Stimulated activated CD4-positive, alpha-beta T cell treated with anti-CD3 and anti-CD28 coated beads, Interleukin-4, amount 100 ng/mL, for 24 hours (primary cell): Measurements from ENCODE around the gene TFB2M.
"Not testable (repeated sequence)": the region's sequence is repeated elsewhere in the genome, so short reads cannot be mapped to it uniquely, and the experiment has no call there.

Source experiments
- DNase-seq: peaks from one replicate; pipeline ENCODE4 v3.0.0-alpha.2; 2020

TFB2M gene, protein sequence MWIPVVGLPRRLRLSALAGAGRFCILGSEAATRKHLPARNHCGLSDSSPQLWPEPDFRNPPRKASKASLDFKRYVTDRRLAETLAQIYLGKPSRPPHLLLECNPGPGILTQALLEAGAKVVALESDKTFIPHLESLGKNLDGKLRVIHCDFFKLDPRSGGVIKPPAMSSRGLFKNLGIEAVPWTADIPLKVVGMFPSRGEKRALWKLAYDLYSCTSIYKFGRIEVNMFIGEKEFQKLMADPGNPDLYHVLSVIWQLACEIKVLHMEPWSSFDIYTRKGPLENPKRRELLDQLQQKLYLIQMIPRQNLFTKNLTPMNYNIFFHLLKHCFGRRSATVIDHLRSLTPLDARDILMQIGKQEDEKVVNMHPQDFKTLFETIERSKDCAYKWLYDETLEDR

DNA sequence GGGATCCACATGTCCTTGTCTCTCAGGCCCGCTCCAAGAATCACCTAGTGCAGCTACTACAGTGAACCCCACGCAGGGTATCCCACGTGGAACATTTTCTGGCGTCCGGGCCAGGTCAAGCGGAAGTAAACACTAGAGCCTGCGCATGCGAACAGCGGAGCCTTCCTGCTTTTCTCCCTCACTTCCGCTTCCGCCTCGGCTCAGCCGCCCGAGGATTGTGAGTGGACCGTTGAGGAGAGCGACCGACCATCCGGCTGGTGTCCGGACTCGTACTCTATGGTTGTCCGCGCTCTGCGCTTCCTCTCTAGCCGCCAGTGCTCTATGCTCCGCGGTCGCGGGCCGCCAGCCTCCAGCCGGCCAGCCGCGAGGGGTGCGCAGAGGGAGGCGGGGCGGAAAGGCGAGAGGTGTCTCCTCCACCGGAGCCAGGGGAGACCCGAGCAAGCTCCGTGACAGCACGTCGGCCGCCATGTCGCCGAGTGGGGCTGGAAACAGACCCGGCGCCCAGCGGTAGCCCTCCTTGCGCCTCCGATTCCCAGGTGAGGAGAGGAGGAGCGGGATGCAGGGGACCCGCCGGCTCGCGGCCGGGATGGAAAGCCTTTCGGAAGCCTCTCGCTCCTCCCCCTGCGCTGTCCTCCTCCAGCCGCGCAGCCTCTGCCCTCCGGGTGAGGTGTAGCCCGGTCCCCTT lies at the start of gene TFB2M, which contains the start of gene CNST:
TFB2M (minus strand) TSS at position 134 of the 685 bp plus-strand sequence; CDS start at position 11, 123 bp downstream.
CNST (plus strand) TSS at position 329 of the 685 bp plus-strand sequence. CDS start 25,107 bp downstream, outside the sequence.
- peak; percentile 95 for DNase-seq

DNA sequence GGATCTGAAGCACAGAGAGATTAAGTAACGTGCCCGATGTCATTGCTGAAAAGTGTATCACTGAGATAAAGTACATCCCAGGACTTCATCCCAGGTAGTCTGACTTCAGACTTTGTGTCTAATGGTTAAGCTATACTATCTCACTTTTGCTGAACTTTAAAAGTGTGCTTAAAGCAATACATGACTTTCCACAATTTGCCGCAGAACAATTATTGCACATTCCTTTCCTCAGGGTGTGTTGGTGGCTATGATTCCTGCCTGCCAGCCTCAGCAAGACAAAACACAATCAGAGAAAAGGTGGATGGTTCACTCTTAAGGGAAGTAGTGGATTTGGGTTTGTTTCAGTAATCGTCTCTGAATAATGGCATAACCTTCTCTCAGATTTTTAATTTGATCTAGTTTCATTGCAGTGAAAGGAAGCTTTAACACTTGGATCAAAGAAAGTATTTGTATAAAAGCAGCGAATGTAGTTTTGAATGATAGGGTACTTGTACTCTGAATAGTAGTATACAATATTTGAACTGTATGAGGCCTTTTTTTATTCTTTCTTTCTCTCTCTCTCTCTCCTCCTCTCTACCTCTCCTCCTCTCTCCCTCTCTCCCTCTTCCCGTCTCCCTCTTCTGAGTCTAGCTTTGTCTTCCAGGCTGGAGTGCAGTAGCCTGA lies 47.2 kb upstream of the TFB2M start:
- DNase-seq, result no peak

DNA sequence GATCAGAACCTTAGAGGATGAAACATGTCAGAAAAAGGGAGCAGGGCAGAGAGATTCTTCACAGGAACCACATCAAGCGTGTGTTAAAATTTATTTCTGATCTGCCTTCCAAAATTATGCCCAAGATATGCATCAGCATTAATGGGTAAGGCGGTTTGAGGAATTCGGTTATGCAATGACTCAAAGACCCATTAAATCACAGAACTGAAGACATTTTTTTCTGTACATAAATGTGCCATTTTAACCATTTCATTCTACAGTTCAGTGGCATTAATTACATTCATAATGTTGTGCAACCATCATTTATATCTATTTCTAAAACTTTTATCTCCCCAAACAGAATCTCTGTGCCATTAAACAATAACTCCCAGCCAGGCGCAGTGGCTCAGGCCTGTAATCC lies 43.6 kb upstream of the TFB2M start:
- no peak for DNase-seq

DNA sequence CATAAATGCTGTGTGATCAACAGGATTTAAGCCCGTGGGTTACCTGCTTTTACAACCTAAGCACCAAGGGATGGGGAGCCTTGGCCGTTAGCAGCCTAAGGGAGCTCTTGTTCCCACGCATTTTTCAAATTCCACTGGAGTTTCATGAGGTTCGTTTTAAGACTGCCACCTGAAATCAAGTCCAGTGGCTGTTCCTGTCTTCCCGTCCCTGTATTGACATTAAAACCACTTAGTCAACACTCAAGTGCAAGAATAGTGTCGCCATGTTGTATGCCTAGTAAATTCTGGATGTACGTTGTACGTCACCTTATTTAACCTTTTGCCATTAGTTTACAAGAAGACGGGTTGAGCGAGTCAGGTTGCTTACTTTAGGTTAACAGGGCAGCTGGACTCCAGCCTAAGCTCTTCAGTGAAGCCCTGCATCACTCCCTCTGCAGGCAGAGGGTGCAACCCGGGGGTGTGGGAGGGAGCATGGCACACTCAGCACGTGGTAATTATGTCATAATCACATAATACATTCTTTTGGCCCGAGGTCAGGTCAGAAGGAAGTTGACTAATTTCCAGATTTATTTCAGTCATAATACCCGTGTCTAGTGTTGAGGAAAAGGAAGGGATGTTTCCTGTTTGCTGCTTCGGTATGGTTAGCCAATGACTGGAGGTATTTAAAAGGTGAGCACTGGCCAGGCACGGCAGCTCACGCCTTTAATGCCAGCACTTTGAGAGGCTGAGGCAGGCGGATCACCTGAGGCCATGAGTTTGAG lies 42.7 kb upstream of the TFB2M start:
- peak; percentile 34 for DNase-seq

DNA sequence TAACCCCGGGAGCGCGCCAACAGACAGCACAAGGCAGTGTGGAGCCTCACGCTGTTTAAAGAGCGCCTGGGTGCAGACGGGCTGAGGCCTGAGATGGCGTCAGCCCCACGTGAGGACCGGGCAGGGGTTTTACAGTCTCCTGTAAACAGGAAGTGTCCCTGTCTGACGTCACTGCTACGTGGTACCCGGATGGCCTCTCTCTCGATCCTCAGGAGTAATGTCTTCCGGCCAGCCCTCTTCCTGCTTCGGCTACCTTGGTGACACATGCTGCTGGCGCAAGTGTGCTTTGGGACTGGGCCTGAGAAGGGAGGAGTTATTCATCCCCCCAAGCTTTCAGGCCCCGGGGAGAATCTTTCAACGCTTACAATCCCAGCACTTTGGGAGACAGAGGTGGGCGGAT lies 41.4 kb upstream of the TFB2M start:
- DNase-seq, result no peak

DNA sequence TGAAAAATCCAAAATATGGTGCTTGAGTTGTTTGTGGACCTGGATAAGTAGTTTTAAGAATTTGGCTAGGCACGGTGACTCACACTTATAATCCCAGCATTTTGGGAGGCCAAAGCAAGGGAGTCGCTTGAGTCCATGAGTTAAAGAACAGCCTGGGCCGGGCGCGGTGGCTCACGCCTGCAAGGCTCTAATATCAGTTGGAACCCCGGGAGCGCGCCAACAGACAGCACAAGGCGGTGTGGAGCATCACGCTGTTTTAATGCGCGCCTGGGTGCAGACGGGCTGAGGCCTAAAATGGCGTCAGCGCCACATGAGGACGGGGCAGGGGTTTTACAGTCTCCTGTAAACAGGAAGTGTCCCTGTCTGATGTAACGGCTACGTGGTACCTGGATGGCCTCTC lies 39.2 kb upstream of the TFB2M start:
- not testable (repeated sequence) for DNase-seq

DNA sequence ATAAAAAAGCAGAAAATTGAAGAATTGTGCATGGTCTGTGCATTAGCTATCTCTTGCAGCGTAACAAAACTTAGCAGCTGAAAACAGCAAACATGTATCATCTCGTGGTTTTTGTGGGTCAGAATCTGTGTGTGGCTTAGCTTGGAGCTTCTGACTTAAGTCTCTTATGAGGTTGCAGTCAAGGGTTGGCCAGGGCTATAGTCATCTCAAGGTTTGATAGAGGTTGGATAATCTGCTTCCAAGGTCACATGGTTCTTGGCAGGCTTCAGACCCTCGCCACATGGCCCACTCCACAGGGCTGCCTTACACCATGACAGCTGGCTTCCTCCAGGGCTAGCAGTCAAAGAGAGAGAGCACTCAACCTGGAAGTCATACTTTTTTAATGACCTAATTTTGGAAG lies 36.1 kb upstream of the TFB2M start:
- no peak for DNase-seq

DNA sequence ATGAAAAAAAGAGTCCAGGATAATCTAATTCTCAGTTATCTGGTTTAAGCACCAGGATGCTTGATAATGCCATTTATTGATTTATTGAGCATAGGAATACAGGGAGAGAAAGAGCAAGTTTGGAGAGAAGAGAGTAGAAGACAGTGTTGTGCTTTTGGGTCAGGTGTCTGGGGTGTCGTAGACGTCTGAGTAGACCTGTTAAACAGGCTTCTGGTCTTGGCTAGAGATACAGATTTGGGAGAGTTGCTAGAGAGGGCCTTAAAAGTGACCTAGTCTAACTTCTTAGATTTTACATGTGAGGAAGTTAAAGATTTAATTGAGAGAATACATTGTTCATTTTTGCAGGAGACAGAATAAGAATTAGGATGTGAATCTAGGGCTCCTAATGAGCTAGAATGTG lies 34.5 kb upstream of the TFB2M start:
- no peak for DNase-seq

DNA sequence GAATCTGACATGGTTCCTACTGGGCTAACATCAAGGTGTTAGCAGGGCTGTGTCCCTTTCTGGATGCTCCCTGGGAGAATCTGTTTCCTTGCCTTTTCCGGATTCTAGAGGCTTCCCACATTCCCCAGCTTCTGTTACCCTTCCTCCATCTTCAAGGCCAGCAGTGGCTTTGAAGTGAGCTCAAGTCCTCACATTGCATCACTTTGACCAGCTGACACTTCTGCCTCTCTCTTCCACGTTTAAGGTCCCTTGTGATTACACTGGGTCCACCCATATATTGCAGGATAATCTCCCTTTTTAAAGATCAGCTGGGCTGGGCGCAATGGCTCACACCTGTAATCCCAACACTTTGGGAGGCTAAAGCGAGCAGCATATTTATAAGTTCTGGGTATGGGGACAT lies 33.3 kb upstream of the TFB2M start:
- no peak for DNase-seq

DNA sequence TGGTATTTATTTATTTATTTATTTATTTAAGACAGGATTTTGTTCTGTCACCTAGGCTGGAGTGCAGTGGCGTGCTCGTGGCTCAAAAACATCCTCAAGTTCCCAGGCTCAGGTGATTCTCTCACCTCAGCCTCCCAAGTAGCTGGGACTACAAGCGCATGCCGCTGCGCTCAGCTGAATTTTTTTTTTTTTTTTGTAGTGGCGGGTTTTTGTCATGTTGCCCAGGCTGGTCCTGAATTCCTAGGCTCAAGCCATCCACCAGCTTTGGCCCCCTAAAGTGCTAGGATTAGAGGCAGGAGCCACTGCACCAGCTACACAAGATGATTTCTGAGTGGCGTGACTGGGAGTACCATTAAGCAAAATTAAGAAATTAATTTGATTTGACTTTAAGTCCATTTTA lies 31.9 kb upstream of the TFB2M start:
- DNase-seq, result no peak

DNA sequence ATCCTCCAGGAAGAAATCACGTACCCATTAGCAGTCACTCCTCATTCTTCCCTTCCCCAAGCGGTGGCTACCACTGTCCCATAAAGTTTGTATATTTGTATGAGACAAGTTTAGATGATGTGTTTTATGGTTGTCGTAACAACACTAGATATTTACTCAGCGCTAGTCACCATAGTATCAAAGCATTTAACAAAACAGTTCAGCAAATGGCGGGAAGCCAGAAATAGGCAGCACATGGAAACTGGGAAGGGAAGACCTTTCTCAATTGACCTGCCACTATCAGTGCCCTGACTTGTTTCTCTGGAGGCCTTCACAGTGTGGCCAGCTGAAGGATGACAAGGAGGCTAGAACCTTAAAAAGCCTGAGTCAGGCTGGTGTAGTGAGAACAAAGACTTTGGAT lies 31.3 kb upstream of the TFB2M start:
- DNase-seq, result no peak

DNA sequence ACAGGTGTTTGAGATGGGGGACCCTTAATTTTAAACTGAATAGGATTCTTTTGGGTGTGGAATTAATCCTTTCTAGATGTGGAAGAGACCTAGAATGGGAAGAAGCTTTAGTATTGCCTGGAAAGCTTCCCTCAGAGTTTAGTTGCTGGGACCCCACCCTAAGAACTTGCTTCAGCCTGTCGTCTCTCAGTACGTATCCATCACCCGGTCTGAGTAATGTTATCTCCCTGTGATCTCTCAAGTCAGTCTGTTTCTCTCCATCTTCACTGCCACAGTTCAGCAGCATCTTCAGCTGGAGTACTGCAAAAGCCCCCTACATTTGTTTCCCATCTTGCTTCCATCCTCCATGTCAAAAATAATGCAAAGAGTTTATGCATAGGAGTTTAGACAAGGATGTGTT lies 29.1 kb upstream of the TFB2M start:
- DNase-seq, result no peak

DNA sequence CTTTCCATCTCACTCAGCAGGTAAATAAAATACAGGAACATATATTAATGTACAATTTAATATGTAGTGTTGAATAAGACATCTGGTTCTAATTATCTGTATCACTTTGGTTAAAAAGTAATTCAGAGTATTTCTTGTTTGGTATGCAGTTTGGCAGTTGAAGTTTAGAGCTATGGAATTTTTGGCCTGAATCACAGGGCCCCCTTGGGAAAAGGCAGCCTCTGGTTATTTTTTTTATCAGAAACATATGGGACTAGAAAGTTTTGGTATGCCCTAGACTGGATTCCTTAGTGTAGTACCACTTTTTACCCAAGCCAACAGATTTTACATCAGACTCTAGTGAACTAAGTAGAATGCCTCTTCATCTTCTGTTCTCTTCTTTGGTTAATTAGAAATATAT lies 26.6 kb upstream of the TFB2M start:
- DNase-seq, result no peak

DNA sequence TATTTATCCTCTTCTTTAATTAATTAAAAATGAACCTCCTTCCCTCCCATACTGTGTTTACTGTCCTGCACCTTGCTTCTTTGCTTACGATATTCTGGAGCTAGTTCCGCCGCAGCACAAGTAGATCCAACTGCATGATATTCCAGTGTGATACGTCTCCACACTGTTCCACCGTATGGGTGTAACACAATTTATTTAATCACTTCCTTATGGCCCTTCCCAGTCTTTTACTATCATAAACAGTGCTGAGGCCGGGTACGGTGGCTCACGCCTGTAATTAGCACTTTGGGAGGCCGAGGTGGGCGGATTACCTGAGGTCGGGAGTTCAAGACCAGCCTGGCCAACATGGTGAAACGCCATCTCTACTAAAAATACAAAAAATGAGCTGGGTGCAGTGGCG lies 25.9 kb upstream of the TFB2M start:
- DNase-seq, result no peak

DNA sequence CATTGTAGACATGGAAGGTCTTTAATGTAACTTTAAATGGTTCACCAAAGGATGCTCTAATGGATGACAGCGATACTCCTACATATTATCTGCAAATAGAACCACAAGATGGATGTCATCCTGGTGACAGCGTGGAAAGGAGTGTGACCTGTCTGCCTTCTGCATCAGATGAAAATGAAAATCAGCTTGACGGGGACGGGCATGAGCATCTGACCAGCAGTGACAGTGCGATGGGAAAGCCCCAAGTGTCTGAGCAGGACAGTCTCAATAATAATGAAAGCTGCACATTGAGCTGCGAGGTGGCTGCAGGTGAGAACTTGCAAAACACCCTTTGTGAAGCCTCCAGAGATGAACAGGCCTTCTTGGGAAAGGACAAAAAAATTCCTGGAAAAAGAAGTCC lies 25.4 kb upstream of the TFB2M start:
- DNase-seq, result peak; percentile 8

DNA sequence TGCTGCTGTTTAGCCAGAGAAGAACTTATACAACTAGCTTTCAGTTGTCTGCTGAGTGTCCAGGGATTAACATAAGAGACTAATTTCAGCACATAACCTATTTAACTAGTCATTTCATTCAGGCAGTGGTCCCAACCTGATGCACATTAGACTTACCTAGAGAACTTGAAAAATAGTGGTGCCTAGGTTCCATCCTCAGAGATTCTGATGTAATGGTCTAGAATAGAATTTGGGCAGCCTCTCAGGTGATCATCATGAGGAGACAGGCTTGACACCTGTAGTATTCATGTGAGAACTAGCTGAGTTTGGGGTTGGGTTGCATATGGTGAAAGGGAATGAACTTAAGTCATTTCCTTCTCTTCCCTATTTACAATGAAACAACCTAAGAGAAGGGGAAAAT lies 25.0 kb upstream of the TFB2M start:
- DNase-seq, result no peak

DNA sequence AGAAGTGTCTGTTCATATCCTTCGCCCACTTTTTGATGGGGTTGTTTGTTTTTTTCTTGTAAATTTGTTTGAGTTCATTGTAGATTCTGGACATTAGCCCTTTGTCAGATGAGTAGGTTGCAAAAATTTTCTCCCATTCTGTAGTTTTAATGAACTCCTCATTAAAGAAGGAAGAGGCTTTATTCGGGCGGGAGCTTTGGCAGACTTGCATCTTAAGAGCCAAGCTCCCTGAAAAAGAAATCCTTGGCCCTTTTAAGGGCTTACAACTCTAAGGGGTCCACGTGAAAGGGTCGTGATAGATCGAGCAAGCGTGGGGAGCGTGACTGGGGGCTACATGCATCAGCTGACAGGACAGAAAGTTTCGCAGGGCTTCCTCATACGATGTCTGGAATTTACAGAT lies 23.9 kb upstream of the TFB2M start:
- DNase-seq, result not testable (repeated sequence)

DNA sequence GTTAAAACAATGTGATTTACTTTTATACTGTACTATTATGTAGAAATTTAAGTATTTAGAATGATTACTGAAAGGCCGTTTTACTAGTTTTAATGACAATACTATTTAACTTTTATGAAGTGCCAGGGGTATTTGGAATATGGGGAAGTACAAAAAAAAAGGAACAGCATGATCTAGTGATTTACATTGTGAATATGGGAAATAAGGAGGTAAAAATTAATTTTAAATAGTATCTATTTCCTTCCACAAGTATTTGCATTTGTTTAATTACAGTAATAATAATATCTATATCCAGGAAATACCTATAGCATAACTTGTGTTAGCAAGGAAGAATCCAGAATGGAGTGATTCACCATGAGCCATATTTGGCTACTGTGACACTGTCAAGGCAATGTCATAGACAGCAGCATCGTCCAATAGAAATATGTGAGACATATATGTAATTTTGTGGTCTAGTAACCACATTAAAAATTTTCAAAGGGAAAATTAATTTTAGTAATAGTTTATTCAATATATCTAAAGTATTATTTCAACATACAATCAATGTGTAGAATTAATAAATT lies 22.2 kb upstream of the TFB2M start:
- no peak for DNase-seq

DNA sequence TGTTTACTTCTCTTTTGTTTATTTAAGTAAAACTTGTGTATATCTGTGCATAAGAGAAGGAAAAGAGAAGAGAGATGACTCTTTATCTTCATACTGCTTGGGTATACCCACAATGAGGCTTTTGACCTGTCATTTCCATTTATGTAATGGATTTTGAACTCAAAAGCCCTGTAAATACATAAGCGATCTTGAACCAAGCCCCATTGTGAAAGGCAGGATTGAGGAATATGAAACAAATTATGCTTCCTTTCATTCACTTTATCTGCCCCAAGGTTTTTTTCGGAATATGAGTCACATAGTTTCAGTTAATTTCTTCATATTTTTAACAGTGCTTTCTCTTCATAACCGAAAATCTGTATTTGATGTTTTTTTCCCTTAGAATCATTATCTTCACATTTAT lies 21.5 kb upstream of the TFB2M start:
- DNase-seq, result no peak

DNA sequence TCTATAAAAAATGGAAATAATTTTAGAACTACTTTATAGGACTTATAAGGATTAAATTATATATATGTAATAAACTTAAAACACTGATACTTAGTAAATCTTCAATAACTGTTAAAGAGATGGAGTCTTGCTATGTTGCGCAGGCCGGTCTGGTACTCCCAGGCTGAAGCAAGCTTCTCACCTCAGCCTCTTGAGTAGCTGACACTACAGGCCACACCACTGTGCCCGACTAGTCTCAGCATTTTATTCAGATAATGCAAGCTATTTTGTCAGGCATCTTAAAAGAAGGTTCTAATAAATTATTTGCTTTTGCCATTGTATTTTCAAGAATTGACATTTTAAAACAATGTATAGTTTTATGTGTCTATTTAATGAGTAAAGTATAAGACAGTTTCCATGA lies 21.0 kb upstream of the TFB2M start:
- DNase-seq, result no peak

DNA sequence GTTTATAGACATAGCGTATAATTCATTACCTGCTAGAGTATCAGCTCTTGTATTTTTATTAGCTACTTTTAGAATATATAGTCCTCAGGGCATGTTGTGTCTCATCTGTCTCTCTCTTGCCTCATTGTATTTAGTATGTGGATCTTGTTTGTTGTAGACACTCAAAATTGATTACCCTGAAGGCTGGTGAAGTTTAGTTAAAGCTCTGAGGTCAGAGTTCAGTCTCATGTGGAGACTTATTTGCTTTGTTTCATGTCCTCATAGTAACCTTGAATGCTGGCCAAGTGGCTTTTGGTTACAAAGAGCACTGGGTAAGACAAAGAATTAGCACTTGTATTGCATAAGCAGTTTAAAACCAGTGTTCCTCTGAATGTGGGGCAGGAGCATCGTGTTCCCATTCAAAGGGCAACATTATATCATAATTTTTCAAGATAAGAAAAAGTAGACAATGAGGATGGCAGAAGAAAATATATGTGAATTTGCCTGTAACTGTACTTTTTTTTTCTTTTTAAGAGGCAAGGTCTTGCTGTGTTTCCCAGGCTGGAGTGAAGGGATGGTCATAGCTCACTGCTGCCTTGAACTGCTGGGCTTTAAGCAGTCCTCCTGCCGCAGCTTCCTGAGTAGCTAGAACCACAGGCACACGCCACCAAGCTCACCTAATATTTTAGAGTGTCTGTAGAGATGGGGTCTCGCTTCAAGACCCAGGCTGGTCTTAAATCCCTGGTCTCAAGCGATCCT lies 17.6 kb upstream of the TFB2M start:
- no peak for DNase-seq

DNA sequence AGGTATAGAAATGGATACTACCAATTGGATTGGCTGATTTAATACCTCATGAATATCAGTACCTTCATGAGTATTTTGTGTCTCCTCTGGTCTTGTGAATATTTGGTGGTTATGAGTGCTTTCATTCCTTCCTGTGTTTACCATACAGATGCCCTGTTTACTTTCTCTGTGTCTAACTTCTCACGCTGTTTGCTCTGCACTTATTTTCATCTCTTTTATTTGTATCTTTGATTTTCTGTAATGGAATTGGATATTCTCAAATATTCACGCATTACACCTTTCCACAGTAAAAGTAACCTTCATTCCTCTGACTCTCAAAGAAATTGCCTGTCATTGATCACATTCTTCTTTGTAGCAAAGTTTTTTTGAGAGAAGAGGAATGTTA lies 17.0 kb upstream of the TFB2M start:
- no peak for DNase-seq
